ENCODE results near the gene CSAD.

DNA sequence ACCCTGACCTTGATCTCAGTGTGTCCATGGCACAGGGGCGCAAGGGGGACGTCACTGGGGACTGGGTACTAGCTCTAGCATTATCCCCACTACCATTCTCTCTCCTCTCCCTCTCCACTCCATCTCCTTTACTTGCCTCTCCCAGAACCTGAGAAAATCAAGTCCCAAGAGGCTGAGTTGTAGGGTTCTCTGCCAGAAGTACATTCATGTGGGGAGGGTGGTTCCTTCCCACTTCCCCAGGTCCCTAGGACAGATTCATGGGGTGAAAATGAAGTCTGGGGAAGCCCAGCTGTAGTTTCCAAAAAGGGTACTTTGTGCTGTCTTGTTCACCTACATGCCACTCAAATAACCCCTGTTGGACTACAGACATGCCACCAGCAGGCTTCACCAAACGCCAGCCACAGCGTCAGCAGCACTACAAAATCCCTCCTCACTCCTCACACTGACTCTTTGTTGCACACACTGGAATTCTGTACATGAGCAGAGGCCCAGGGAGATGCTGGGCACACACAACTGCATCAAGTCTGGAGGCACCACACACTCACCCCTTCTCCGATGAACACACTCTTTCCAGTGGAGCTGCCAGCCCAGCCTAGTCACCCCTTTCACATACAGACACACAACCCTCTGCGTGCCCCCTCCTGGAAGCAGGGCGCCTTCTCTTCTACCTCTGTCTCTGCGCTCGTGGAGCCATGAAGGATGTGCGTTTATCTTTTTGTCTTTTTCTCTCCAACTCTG, 44.3 kb upstream of the CSAD start:
- TF ChIP-seq, protein P1, sequence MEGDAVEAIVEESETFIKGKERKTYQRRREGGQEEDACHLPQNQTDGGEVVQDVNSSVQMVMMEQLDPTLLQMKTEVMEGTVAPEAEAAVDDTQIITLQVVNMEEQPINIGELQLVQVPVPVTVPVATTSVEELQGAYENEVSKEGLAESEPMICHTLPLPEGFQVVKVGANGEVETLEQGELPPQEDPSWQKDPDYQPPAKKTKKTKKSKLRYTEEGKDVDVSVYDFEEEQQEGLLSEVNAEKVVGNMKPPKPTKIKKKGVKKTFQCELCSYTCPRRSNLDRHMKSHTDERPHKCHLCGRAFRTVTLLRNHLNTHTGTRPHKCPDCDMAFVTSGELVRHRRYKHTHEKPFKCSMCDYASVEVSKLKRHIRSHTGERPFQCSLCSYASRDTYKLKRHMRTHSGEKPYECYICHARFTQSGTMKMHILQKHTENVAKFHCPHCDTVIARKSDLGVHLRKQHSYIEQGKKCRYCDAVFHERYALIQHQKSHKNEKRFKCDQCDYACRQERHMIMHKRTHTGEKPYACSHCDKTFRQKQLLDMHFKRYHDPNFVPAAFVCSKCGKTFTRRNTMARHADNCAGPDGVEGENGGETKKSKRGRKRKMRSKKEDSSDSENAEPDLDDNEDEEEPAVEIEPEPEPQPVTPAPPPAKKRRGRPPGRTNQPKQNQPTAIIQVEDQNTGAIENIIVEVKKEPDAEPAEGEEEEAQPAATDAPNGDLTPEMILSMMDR (IDR thresholded peaks at IDR 0.05): no peak
- no peak for TF ChIP-seq POLR2A (IDR thresholded peaks at IDR 0.05)

Measured in uterus (tissue), 2 donors.